HCT116 (cell line): ENCODE data around the gene MIPEP. TPM values are rescaled to one million over a fixed set of nuclear protein-coding genes. Genes with fewer than 3 reads are reported as not detected.
"Not testable (repeated sequence)": the region's sequence is repeated elsewhere in the genome, so short reads cannot be mapped to it uniquely, and the experiment has no call there.

Experiments
- ATAC-seq: fragments of 200-7000 bp; cut with Tn5 transposase; 2 replicates; pipeline ENCODE4 v1.9.1; 2020; ENCODE audit warnings: mild to moderate bottlenecking, moderate library complexity
- BruUV-seq: library from RNA; stranded (reverse); fragments of 400-500 nt; replicated peaks from 2 replicates; lab custom pipeline; 2021; lab: Mats Ljungman, UMichigan
- CTCF ChIA-PET: fragments of 300-600 bp; sonication (Branson Sonifier 250); formaldehyde crosslinking; loops from one replicate; lab custom pipeline; 2021; ENCODE audit warnings: antibody characterized with exemption; lab: Charles Lee
- POLR2A ChIA-PET: fragments of 300-600, 350-600 bp; sonication (Branson Sonifier 250); formaldehyde crosslinking; loops from one replicate; lab custom pipeline; 2021; ENCODE audit warnings: antibody characterized with exemption; lab: Charles Lee
- RAD21 ChIA-PET, 2 experiments: fragments of 300-600 bp; sonication (Branson Sonifier 250); formaldehyde crosslinking; loops; one replicate each; lab custom pipeline; 2023; ENCODE audit warnings: low total read pairs in 2 of 2; ENCODE audit not compliant: uncharacterized antibody in 2 of 2, unreplicated experiment in 2 of 2, low non-redundant PET in 1 of 2; lab: Charles Lee
- DNase-seq: peaks from one replicate; pipeline ENCODE4 v3.0.0-alpha.2; 2010; ENCODE audit warnings: low read depth, low spot score
- H2AFZ ChIP-seq: fragments of 200-600 bp; shearing (Covaris generic), sonication (generic); 2 replicates; pipeline ENCODE4 v1.6.1; 2017; ENCODE audit warnings: low read depth, mixed run types, mixed read lengths, antibody characterized with exemption, low read length; ENCODE audit not compliant: poor library complexity, severe bottlenecking
- H3K27ac ChIP-seq: 2 replicates; pipeline ENCODE4 v1.5.1; 2012; ENCODE audit warnings: low read depth, low read length
- H3K27me3 ChIP-seq: fragments of 200-600 bp; sonication (generic); 2 replicates; pipeline ENCODE4 v1.6.1; 2016; ENCODE audit warnings: mixed run types, low read length, mixed read lengths; ENCODE audit not compliant: insufficient read depth
- H3K36me3 ChIP-seq, 2 experiments: fragments of 200-500 bp in 1 of 2; fragments of 200-600 bp in 1 of 2; sonication (Bioruptor generic) in 1 of 2; sonication (generic) in 1 of 2; 2 replicates each; pipeline versions ENCODE4 v1.5.1 to v1.6.1; 2014 to 2016; ENCODE audit warnings: low read length in 2 of 2, inconsistent platforms in 1 of 2, mixed read lengths in 1 of 2, mixed run types in 1 of 2; ENCODE audit not compliant: insufficient read depth in 2 of 2, control insufficient read depth in 1 of 2
- H3K4me1 ChIP-seq, 2 experiments: fragments of 200-600 bp in 1 of 2; sonication (generic) in 1 of 2; 2 replicates each; pipeline versions ENCODE4 v1.5.1 to v1.6.1; 2012 to 2017; ENCODE audit warnings: low read length in 2 of 2, inconsistent platforms in 1 of 2, mild to moderate bottlenecking in 1 of 2, mixed read lengths in 1 of 2, mixed run types in 1 of 2, moderate library complexity in 1 of 2; ENCODE audit not compliant: insufficient read depth in 2 of 2, control insufficient read depth in 1 of 2
- H3K4me2 ChIP-seq: fragments of 200-600 bp; sonication (generic); 2 replicates; pipeline ENCODE4 v1.6.1; 2017; ENCODE audit warnings: mixed run types, low read length, mixed read lengths
- H3K4me3 ChIP-seq, 2 experiments: fragments of 200-600 bp in 1 of 2; sonication (generic) in 1 of 2; replicated peaks in 1 of 2; 2 replicates each; pipeline ENCODE4 v1.5.1; 2011 to 2016; ENCODE audit warnings: low read length in 2 of 2, control low read depth in 1 of 2, low read depth in 1 of 2, mild to moderate bottlenecking in 1 of 2, mixed read lengths in 1 of 2, mixed run types in 1 of 2
- H3K79me2 ChIP-seq: fragments of 200-600 bp; sonication (generic); 2 replicates; pipeline ENCODE4 v1.6.1; 2017; ENCODE audit warnings: mild to moderate bottlenecking, mixed run types, low read length, moderate library complexity, mixed read lengths; ENCODE audit not compliant: insufficient read depth
- H3K9ac ChIP-seq: fragments of 200-600 bp; sonication (generic); 2 replicates; pipeline ENCODE4 v1.6.1; 2016; ENCODE audit warnings: low read length, mixed read lengths
- H3K9me2 ChIP-seq: fragments of 200-600 bp; sonication (generic), shearing (Covaris generic); 2 replicates; pipeline ENCODE4 v1.6.1; 2017; ENCODE audit warnings: mixed run types, mild to moderate bottlenecking, moderate library complexity; ENCODE audit not compliant: insufficient read depth
- H3K9me3 ChIP-seq, 2 experiments: fragments of 200-500 bp in 1 of 2; fragments of 200-600 bp in 1 of 2; sonication (Bioruptor generic) in 1 of 2; sonication (generic) in 1 of 2; 2 replicates each; pipeline ENCODE4 v1.6.1; 2014 to 2017; ENCODE audit warnings: low read length in 2 of 2, mixed read lengths in 2 of 2, inconsistent platforms in 1 of 2, low read depth in 1 of 2, mild to moderate bottlenecking in 1 of 2, mixed run types in 1 of 2, moderate library complexity in 1 of 2; ENCODE audit not compliant: control insufficient read depth in 1 of 2, insufficient read depth in 1 of 2
- H4K20me1 ChIP-seq: fragments of 200-600 bp; sonication (generic), shearing (Covaris generic); 2 replicates; pipeline ENCODE4 v1.6.1; 2017; ENCODE audit warnings: mixed run types, mild to moderate bottlenecking, moderate library complexity; ENCODE audit not compliant: insufficient read depth
- EZH2 ChIP-seq: fragments of 200-600 bp; sonication (generic); IDR thresholded peaks from 2 replicates; pipeline ENCODE4 v1.6.1; 2017; ENCODE audit warnings: antibody characterized with exemption, mixed run types
- FOSL1 ChIP-seq: IDR thresholded peaks from 2 replicates; pipeline ENCODE4 v1.6.1; 2012; ENCODE audit warnings: low read depth
- POLR2AphosphoS5 ChIP-seq: IDR thresholded peaks from 2 replicates; pipeline ENCODE4 v1.6.1; 2011; ENCODE audit warnings: mild to moderate bottlenecking, low read depth, low read length, moderate library complexity
- YY1 ChIP-seq: IDR thresholded peaks from 2 replicates; pipeline ENCODE4 v1.6.1; 2011; ENCODE audit warnings: low read length, low read depth, moderate library complexity, mild to moderate bottlenecking; ENCODE audit not compliant: insufficient replicate concordance; ENCODE audit errors: extremely low read depth
- ZFX ChIP-seq: fragments of 450-650 bp; IDR thresholded peaks from 2 replicates; pipeline ENCODE4 v1.6.1; 2017
- ZNF274 ChIP-seq: fragments of 200-500 bp; sonication (Bioruptor generic); IDR thresholded peaks from 2 replicates; pipeline ENCODE4 v1.6.1; 2014; ENCODE audit warnings: mild to moderate bottlenecking, low read depth, low read length, inconsistent platforms
- intact Hi-C: fragments of 100-400 bp; cut with micrococcal nuclease; formaldehyde crosslinking; loops from 2 replicates; pipeline ENCODE4 v1.10.0; 2022
- total RNA-seq: library from RNA; stranded (reverse); gene quantifications from one replicate; pipeline ENCODE4 v1.2.1, GENCODE V29; 2021; ENCODE audit not compliant: unreplicated experiment
- TF ChIP-seq, protein P1 (sequence below): IDR thresholded peaks from 2 replicates; pipeline ENCODE4 v1.6.1; 2012
- TF ChIP-seq, protein P2 (sequence below): IDR thresholded peaks from 2 replicates; pipeline ENCODE4 v1.6.1; 2012
- TF ChIP-seq, protein P3 (sequence below), 3 experiments: fragments of 200-600 bp in 1 of 3; sonication (generic) in 1 of 3; IDR thresholded peaks in 2 of 3; conservative IDR thresholded peaks in 1 of 3; 2 replicates each; pipeline ENCODE4 v1.5.1; 2012 to 2017; ENCODE audit warnings: low read depth in 2 of 3, low read length in 2 of 3, antibody characterized with exemption in 1 of 3, borderline replicate concordance in 1 of 3, control low read depth in 1 of 3, mild to moderate bottlenecking in 1 of 3, mixed read lengths in 1 of 3, mixed run types in 1 of 3, moderate library complexity in 1 of 3; ENCODE audit not compliant: insufficient read depth in 1 of 3

MIPEP gene
- total RNA-seq, 1 experiment from 2014 or later = 33.3 TPM

GRCh38 chr13:23746141-23746540 is 143.1 kb downstream of the MIPEP start:
- DNase-seq, RAD21 ChIA-PET, intact Hi-C loops, H2AFZ ChIP-seq, H3K79me2 ChIP-seq, H3K27ac ChIP-seq, H4K20me1 ChIP-seq, H3K4me2 ChIP-seq, BruUV-seq, H3K9me2 ChIP-seq, H3K9me3 ChIP-seq, H3K4me3 ChIP-seq, CTCF ChIA-PET, H3K36me3 ChIP-seq, ATAC-seq, H3K9ac ChIP-seq, H3K27me3 ChIP-seq, POLR2A ChIA-PET: not testable (repeated sequence)
- peaks cover 2 to 13% of the 10 kb centered on the region in 2 experiments; a peak in 3 of 4 replicates for H3K4me1 ChIP-seq

DNA sequence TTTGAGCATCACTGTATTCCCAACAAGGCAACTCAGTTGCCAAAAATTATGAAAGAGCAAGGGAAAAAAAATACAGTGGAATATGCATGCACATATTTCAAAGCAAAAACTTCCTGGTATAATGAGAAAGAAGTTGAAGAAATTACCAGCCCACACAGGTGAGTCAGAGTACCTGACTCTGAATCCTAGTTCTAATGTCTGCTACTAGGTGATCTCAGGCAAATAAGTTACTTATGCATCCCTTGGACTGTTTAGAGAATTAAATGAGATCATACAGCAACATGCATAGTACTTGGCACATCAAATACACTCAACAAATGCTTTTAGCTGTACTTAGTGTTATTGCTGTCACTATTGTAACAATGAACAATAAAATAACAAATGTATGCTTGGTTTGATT is 144.9 kb downstream of the MIPEP start:
- ATAC-seq = no peak
- Histone ChIP-seq H3K9me3 (no peaks in the 10 kb centered on the region), H3K4me3 (no peak overlapping the region), H3K4me1 (peaks cover 2 to 13% of the 10 kb centered on the region in 2 experiments; a peak in 3 of 4 replicates), H4K20me1 (no peaks in the 10 kb centered on the region), H3K9me2 (no peaks in the 10 kb centered on the region), H3K27me3 (no peaks in the 10 kb centered on the region), H3K79me2 (no peaks in the 10 kb centered on the region), H3K36me3 (no peaks in the 10 kb centered on the region), H2AFZ (no peak overlapping the region), H3K4me2 (no peak overlapping the region), H3K9ac (no peak overlapping the region), H3K27ac (no peak overlapping the region)
- no peak for TF ChIP-seq FOSL1
- no peak for TF ChIP-seq ZFX
- TF ChIP-seq, protein P1, sequence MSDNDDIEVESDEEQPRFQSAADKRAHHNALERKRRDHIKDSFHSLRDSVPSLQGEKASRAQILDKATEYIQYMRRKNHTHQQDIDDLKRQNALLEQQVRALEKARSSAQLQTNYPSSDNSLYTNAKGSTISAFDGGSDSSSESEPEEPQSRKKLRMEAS = no peak
- TF ChIP-seq, protein P2, sequence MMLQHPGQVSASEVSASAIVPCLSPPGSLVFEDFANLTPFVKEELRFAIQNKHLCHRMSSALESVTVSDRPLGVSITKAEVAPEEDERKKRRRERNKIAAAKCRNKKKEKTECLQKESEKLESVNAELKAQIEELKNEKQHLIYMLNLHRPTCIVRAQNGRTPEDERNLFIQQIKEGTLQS = no peak
- no peak for TF ChIP-seq EZH2
- TF ChIP-seq, protein P3, sequence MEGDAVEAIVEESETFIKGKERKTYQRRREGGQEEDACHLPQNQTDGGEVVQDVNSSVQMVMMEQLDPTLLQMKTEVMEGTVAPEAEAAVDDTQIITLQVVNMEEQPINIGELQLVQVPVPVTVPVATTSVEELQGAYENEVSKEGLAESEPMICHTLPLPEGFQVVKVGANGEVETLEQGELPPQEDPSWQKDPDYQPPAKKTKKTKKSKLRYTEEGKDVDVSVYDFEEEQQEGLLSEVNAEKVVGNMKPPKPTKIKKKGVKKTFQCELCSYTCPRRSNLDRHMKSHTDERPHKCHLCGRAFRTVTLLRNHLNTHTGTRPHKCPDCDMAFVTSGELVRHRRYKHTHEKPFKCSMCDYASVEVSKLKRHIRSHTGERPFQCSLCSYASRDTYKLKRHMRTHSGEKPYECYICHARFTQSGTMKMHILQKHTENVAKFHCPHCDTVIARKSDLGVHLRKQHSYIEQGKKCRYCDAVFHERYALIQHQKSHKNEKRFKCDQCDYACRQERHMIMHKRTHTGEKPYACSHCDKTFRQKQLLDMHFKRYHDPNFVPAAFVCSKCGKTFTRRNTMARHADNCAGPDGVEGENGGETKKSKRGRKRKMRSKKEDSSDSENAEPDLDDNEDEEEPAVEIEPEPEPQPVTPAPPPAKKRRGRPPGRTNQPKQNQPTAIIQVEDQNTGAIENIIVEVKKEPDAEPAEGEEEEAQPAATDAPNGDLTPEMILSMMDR (IDR thresholded peaks at IDR 0.05 in 2 of 3, conservative IDR thresholded peaks at IDR 0.05 in 1 of 3; ENCODE audit: borderline replicate concordance in 1 of 3, insufficient read depth in 1 of 3, low read depth in 2 of 3, low read length in 2 of 3) = no peak
- no peak for TF ChIP-seq ZNF274
- no peak for TF ChIP-seq YY1
- no peak for TF ChIP-seq POLR2AphosphoS5
- POLR2A ChIA-PET = no interaction called here
- DNase-seq = no peak
- RAD21 ChIA-PET = no interaction called here
- intact Hi-C loops = no loop called here
- CTCF ChIA-PET = no interaction called here
- BruUV-seq = no TSS peak
